A204.1 (cell line): ENCODE measurements around the gene PAM.
"Not testable (repeated sequence)": the region's sequence is repeated elsewhere in the genome, so short reads cannot be mapped to it uniquely, and the experiment has no call there.

Experiments used
- FAIRE-seq: peaks from 2 replicates; lab custom pipeline; 2012; peaks lifted over from hg19 to GRCh38; lab: Jason Lieb, UNC

Gene PAM

GRCh38 chr5:102946414-102946813 lies 191.3 kb downstream of the PAM start:
- no peak for FAIRE-seq

- no peak for FAIRE-seq
Measured at GRCh38 chr5:102946971-102947370, 191.9 kb downstream of the PAM start.

GRCh38 chr5:102955488-102955887 lies 200.4 kb downstream of the PAM start:
- no peak for FAIRE-seq

- peak; percentile 68 for FAIRE-seq
Measured at GRCh38 chr5:102956599-102956998, 201.5 kb downstream of the PAM start.

GRCh38 chr5:102957141-102957540 lies 202.0 kb downstream of the PAM start:
- FAIRE-seq: no peak

GRCh38 chr5:102958481-102959011 lies 203.4 kb downstream of the PAM start:
- no peak for FAIRE-seq

- FAIRE-seq: no peak
Measured at GRCh38 chr5:102959055-102959454, 203.9 kb downstream of the PAM start.

- no peak for FAIRE-seq
Measured at GRCh38 chr5:102961671-102962070, 206.6 kb downstream of the PAM start.

GRCh38 chr5:102965653-102966052 lies 210.5 kb downstream of the PAM start:
- FAIRE-seq: no peak

GRCh38 chr5:102969641-102970040 lies 214.5 kb downstream of the PAM start:
- no peak for FAIRE-seq

GRCh38 chr5:102971676-102972293 lies 216.7 kb downstream of the PAM start:
- FAIRE-seq: peak; percentile 85

GRCh38 chr5:102974177-102974576 lies 219.1 kb downstream of the PAM start:
- no peak for FAIRE-seq

GRCh38 chr5:102975045-102975444 lies 219.9 kb downstream of the PAM start:
- FAIRE-seq: no peak

GRCh38 chr5:102975457-102976182 lies 220.5 kb downstream of the PAM start:
- no peak for FAIRE-seq

- no peak for FAIRE-seq
Measured at GRCh38 chr5:102981957-102982635, 227.0 kb downstream of the PAM start.

GRCh38 chr5:102986074-102986473 lies 231.0 kb downstream of the PAM start:
- no peak for FAIRE-seq

- FAIRE-seq: no peak
Measured at GRCh38 chr5:102988459-102988858, 233.4 kb downstream of the PAM start.

GRCh38 chr5:102991802-102992201 lies 236.7 kb downstream of the PAM start:
- FAIRE-seq: no peak

- no peak for FAIRE-seq
Measured at GRCh38 chr5:102996011-102996575, 241.0 kb downstream of the PAM start.

GRCh38 chr5:102998224-102998623 lies 243.1 kb downstream of the PAM start:
- no peak for FAIRE-seq

- FAIRE-seq: no peak
Measured at GRCh38 chr5:102999191-102999590, 244.1 kb downstream of the PAM start.

- FAIRE-seq: not testable (repeated sequence)
Measured at GRCh38 chr5:102999621-103000020, 244.5 kb downstream of the PAM start.

- FAIRE-seq: no peak
Measured at GRCh38 chr5:103000089-103000488, 245.0 kb downstream of the PAM start.
